Fibroblast of the aortic adventitia (primary cell): ENCODE data around the gene IFIT3. TPM values are rescaled to one million over a fixed set of nuclear protein-coding genes. Genes with fewer than 3 reads are reported as not detected.
A peak's percentile ranks its signal among the peaks of the same experiment; 100 is the strongest.

Experiments
- DNase-seq: peaks from one replicate; pipeline ENCODE4 v3.0.0-alpha.2; 2010; ENCODE audit warnings: low read depth
- H3K4me3 ChIP-seq: 2 replicates; pipeline ENCODE4 v1.5.1; 2011; ENCODE audit warnings: low read depth, mild to moderate bottlenecking, control low read depth, low read length, moderate library complexity
- total RNA-seq: library from RNA; depleted of rRNA; stranded (reverse); fragments of >200 nt; gene quantifications from 2 replicates; pipeline ENCODE4 v1.2.3, GENCODE V29; 2012; ENCODE audit warnings: low replicate concordance
- TF ChIP-seq, protein P1 (sequence below): IDR thresholded peaks from 2 replicates; pipeline ENCODE4 v1.5.1; 2011; ENCODE audit warnings: mild to moderate bottlenecking, low read length, control low read depth, inconsistent platforms; ENCODE audit not compliant: insufficient read depth

IFIT3 gene
- total RNA-seq, 1 donor = 23.1 TPM

DNA sequence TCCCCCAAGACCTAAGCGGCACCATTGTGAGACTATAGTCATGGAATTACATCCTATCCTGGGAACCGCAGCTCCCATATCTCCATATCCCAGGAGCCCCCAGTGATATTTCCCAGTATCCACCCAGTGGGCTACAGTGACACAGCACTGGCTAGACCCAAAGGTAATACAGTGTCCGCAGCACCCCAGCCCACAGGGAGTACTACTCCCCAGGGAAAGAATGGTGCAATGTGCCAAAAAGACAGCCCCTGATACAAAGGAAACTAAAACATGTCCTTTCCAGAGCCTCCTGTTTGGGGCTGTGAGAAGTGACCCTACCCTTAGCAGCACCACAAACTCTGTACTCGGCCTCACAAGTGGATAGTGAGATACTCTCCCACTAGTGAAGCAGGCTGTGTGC, 30.4 kb upstream of the IFIT3 start:
- H3K4me3 ChIP-seq = no peak overlapping the region
- TF ChIP-seq, protein P1, sequence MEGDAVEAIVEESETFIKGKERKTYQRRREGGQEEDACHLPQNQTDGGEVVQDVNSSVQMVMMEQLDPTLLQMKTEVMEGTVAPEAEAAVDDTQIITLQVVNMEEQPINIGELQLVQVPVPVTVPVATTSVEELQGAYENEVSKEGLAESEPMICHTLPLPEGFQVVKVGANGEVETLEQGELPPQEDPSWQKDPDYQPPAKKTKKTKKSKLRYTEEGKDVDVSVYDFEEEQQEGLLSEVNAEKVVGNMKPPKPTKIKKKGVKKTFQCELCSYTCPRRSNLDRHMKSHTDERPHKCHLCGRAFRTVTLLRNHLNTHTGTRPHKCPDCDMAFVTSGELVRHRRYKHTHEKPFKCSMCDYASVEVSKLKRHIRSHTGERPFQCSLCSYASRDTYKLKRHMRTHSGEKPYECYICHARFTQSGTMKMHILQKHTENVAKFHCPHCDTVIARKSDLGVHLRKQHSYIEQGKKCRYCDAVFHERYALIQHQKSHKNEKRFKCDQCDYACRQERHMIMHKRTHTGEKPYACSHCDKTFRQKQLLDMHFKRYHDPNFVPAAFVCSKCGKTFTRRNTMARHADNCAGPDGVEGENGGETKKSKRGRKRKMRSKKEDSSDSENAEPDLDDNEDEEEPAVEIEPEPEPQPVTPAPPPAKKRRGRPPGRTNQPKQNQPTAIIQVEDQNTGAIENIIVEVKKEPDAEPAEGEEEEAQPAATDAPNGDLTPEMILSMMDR = no peak
- no peak for DNase-seq

DNA sequence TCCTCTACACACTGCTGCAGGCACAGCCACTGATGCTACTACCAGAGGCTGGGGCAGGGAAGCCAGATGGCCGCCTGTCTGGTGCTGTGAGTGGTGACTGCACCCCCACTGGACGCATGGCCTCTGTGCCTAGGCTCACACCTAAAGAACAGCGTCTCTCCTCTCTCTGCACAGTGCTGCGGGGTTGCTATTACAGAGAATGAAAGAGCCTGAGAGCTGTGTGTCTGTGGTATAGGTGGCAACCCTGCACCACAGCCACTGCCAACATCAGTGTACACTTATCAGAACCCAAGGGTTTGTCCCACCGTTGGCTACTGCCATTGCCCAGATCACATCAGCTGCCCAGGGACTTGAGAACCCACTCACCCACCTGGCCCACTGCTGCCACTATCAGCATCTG, 30.0 kb upstream of the IFIT3 start:
- no peak overlapping the region for H3K4me3 ChIP-seq
- DNase-seq = no peak
- TF ChIP-seq, protein P1 = no peak

DNA sequence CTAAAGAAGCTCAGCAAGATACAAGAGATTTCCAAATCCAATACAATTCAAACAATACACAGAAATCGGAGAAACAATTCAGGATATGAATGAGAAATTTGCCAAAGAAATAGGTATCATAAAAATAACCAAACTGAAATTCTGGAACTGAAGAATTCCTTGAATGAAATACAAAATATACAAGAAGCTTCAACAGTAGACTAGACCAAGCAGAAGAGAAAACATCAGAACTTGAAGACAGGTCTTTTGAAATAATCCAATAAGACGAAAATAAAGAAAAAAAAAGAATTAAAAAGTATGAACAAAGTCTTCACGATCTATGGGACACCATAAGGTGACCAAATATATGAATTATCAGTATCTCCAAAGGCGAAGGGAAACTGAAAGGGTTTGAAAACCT, 28.8 kb upstream of the IFIT3 start:
- H3K4me3 ChIP-seq = no peak overlapping the region
- TF ChIP-seq, protein P1 = no peak
- DNase-seq = no peak

DNA sequence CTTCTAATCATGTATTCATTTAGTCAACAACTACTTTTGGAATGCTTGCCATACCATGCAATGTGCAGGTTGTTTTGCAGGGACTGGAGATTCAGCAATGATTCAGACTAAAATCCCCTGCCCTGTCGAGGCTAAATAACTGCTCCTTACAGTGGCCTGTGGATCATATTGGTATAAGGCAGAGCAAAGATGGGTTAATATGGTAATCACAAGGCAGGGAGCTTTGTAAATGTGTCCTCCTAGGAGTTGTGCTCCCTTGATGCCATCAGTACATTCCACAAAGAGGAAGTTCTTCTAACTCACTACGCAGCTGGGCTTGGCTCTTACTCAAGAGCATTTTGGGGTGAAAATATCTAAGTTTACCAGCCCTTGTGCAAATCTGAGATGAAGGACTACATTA, 26.6 kb upstream of the IFIT3 start:
- TF ChIP-seq, protein P1 = no peak
- peak; percentile 66 for DNase-seq
- H3K4me3 ChIP-seq = peak overlapping the region; percentile 71

DNA sequence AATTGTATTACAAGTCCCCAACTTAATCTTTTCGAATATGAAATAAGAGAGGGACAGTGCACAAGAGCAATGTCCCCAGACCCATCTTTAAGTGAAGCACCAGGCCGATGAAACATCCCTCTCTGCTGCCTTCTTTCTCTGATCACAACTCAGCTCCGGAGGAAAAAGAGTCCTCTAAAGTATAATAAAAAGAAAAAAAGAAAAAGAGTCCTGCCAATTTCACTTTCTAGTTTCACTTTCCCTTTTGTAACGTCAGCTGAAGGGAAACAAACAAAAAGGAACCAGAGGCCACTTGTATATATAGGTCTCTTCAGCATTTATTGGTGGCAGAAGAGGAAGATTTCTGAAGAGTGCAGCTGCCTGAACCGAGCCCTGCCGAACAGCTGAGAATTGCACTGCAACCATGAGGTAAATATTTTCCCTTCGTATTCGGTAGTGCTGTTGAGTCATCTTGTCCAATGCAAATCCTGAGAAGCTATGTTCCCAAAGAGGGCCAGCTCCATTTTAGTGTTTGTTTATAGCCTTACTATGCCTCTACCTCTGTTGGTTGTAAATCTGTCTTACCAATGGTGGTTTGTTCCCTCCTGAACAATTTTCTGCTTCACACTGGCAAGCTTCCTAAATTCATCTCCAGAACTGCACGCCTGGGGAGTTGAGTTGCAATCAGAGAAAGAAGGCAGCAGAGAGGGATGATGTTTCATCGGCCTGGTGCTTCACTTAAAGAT, 25.9 kb upstream of the IFIT3 start, which contains the start of gene IFIT2:
Gene IFIT2 (plus strand): TSS at position 326 of the 725 bp plus-strand sequence. CDS start 78 bp downstream, at position 404.
- peak; percentile 75 for DNase-seq
- TF ChIP-seq, protein P1 = no peak
- H3K4me3 ChIP-seq = peak within 1 kb of the TSS; percentile 71

DNA sequence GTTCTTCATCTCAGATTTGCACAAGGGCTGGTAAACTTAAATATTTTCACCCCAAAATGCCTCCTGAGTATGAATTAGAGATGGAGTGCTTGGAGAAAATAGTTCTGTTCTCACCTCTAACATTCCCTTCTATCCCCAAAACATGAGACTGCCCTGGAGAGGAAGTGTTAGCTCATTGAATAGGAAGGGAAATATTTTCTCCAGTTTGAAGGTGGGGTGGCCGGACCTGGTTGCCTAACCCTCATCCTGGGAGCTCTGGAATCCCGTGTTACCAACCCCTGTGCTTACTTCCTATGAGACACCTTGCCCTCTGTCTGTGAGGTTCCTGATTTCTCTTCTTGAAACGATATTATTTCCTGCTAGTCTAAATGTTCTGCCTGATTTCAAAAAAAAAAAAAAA, 25.2 kb upstream of the IFIT3 start:
- DNase-seq = peak; percentile 21
- peak overlapping the region; percentile 71 for H3K4me3 ChIP-seq
- TF ChIP-seq, protein P1 = no peak
